K562 (cell line): Measurements from ENCODE around the gene STX3. TPM values are rescaled to one million over a fixed set of nuclear protein-coding genes. Genes with fewer than 3 reads are reported as not detected.

Experiments
- ARID3A ChIP-seq: IDR thresholded peaks from 2 replicates; pipeline ENCODE4 v1.6.1; 2012; ENCODE audit warnings: low read depth, low read length, improper control_type of control experiment, borderline replicate concordance
- ASH1L ChIP-seq: fragments of 450-650 bp; IDR thresholded peaks from 2 replicates; pipeline ENCODE4 v1.6.1; 2018; ENCODE audit warnings: borderline replicate concordance, mild to moderate bottlenecking, low read depth; ENCODE audit not compliant: partially characterized antibody
- CHD2 ChIP-seq: IDR thresholded peaks from 2 replicates; pipeline ENCODE4 v1.6.1; 2011; ENCODE audit warnings: low read depth, low read length
- ELF2 ChIP-seq: fragments of 250-450 bp; sonication (Bioruptor Pico); IDR thresholded peaks from 2 replicates; pipeline ENCODE4 v1.5.0; 2021; ENCODE audit warnings: mild to moderate bottlenecking
- GABPA ChIP-seq: fragments of 200-800 bp; sonication (Bioruptor generic); conservative IDR thresholded peaks from 2 replicates; pipeline ENCODE4 v1.6.1; 2016; ENCODE audit warnings: low read depth, missing genetic modification characterization, missing compliant biosample characterization
- HDAC1 ChIP-seq, 2 experiments: fragments of 450-650 bp; IDR thresholded peaks; 2 replicates each; pipeline ENCODE4 v1.6.1; 2016 to 2017; ENCODE audit warnings: inconsistent platforms in 1 of 2, mild to moderate bottlenecking in 1 of 2, moderate library complexity in 1 of 2
- HNRNPH1 ChIP-seq: fragments of 200-400 bp; formaldehyde crosslinking; optimal IDR thresholded peaks from 2 replicates; pipeline ENCODE3; 2017; ENCODE audit warnings: low read depth, mild to moderate bottlenecking, low read length, moderate library complexity
- MNT ChIP-seq, 2 experiments: fragments of 450-650 bp; conservative IDR thresholded peaks; 2 replicates each; pipeline ENCODE4 v1.6.1; 2017; ENCODE audit warnings: mild to moderate bottlenecking in 2 of 2, moderate library complexity in 2 of 2
- NCOA4 ChIP-seq: fragments of 450-650 bp; IDR thresholded peaks from 2 replicates; pipeline ENCODE4 v1.6.1; 2018; ENCODE audit warnings: mild to moderate bottlenecking; ENCODE audit not compliant: partially characterized antibody
- NCOA6 ChIP-seq: fragments of 450-650 bp; IDR thresholded peaks from 2 replicates; pipeline ENCODE4 v1.6.1; 2017; ENCODE audit warnings: mild to moderate bottlenecking
- PCBP2 ChIP-seq: fragments of 200-400 bp; formaldehyde crosslinking; IDR thresholded peaks from 2 replicates; pipeline ENCODE4 v1.6.1; 2018; ENCODE audit warnings: low read length, low read depth, mild to moderate bottlenecking, moderate library complexity; ENCODE audit not compliant: poor library complexity, severe bottlenecking
- PPARD ChIP-seq: fragments of 250-450 bp; sonication (Bioruptor Pico); IDR thresholded peaks from 2 replicates; pipeline ENCODE4 v1.8.0; 2022; ENCODE audit warnings: inconsistent platforms, mild to moderate bottlenecking, moderate library complexity
- PURB ChIP-seq: sonication (generic); formaldehyde crosslinking; IDR thresholded peaks from 2 replicates; pipeline ENCODE4 v1.9.0; 2021; ENCODE audit warnings: low read depth, mild to moderate bottlenecking, missing genetic modification reagents
- RFX1 ChIP-seq: fragments of 450-650 bp; IDR thresholded peaks from 2 replicates; pipeline ENCODE4 v1.6.1; 2016; ENCODE audit warnings: mild to moderate bottlenecking, moderate library complexity
- SMARCA5 ChIP-seq: fragments of 450-650 bp; IDR thresholded peaks from 2 replicates; pipeline ENCODE4 v1.6.1; 2016
- SRF ChIP-seq, 2 experiments: fragments of 250-450, 450-650 bp in 1 of 2; sonication (Bioruptor Pico) in 1 of 2; sonication (generic) in 1 of 2; formaldehyde crosslinking; IDR thresholded peaks; 2 replicates each; pipeline versions ENCODE4 v1.5.0 to v1.5.1; 2020 to 2022; ENCODE audit warnings: mild to moderate bottlenecking in 1 of 2, missing genetic modification reagents in 1 of 2
- STAG1 ChIP-seq: sonication (generic); formaldehyde crosslinking; IDR thresholded peaks from 2 replicates; pipeline ENCODE4 v1.5.0; 2020; ENCODE audit warnings: missing genetic modification reagents, borderline replicate concordance
- TAF15 ChIP-seq: fragments of 200-400 bp; formaldehyde crosslinking; IDR thresholded peaks from 2 replicates; pipeline ENCODE4 v1.6.1; 2017; ENCODE audit warnings: mild to moderate bottlenecking, low read depth, low read length, moderate library complexity
- ZNF146 ChIP-seq: IDR thresholded peaks from one replicate; pipeline ENCODE4 v1.6.1; 2018; ENCODE audit warnings: missing compliant biosample characterization; ENCODE audit not compliant: unreplicated experiment
- ZNF184 ChIP-seq: sonication (generic); formaldehyde crosslinking; IDR thresholded peaks from 2 replicates; pipeline ENCODE4 v1.5.0; 2020; ENCODE audit warnings: missing genetic modification reagents
- ZNF224 ChIP-seq: sonication (generic); formaldehyde crosslinking; IDR thresholded peaks from 2 replicates; pipeline ENCODE4 v1.8.0; 2022; ENCODE audit warnings: mild to moderate bottlenecking, missing genetic modification reagents
- ZNF398 ChIP-seq: fragments of 250-450 bp; sonication (Bioruptor Pico); IDR thresholded peaks from 2 replicates; pipeline ENCODE4 v1.8.0; 2021; ENCODE audit warnings: moderate library complexity, mild to moderate bottlenecking, inconsistent platforms
- ZNF511 ChIP-seq: sonication (generic); formaldehyde crosslinking; IDR thresholded peaks from 2 replicates; pipeline ENCODE4 v1.8.0; 2022; ENCODE audit warnings: mild to moderate bottlenecking, missing genetic modification reagents
- polyA plus RNA-seq, 8 experiments: library from polyadenylated mRNA; depleted of rRNA in 4 of 8; stranded (reverse) in 5 of 8; unstranded in 3 of 8; fragments of >200 nt; fragmentation: Nextera tagmentation in 2 of 8; fragmentation: Illumina TruSeq in 1 of 8; extraction: Ambion mirVana in 2 of 8; extraction: Trizol in 1 of 8; gene quantifications; 2 replicates each; pipeline versions ENCODE4 v1.2.1 to v1.2.3, GENCODE V29; 2011 to 2014; ENCODE audit warnings: inconsistent platforms in 1 of 8, missing spikeins in 1 of 8
- total RNA-seq, 7 experiments: library from RNA; depleted of rRNA in 6 of 7; stranded (reverse); fragments of >200 nt in 6 of 7; fragmentation: Illumina TruSeq in 2 of 7; extraction: Trizol in 2 of 7; gene quantifications; 2 replicates each; pipeline versions ENCODE4 v1.2.1 to v1.2.3, GENCODE V29; 2011 to 2021; ENCODE audit warnings: low replicate concordance in 1 of 7

The STX3 gene
- total and polyA plus RNA-seq, 9 of the 15 experiments (the other 6 are each of a cell fraction or from before 2014, with no cell fraction given) = 12.0 to 91.6 (median 48.7) TPM

GRCh38 chr11:59766542-59767224 lies 11.5 kb downstream of the STX3 start (continued):
- TF ChIP-seq ZNF398 (no peak), PPARD (CRISPR knock-in tag) (no peak), ARID3A (no peak), PURB (CRISPR knock-in tag) (no peak), ZNF146 (CRISPR knock-in tag) (no peak), ELF2 (CRISPR knock-in tag) (no peak), ASH1L (no peak), CHD2 (no peak), MNT (conservative IDR thresholded peaks at IDR 0.05) (peak in 1 of 2 experiments; percentile 68; a peak in 2 of 4 replicates), TAF15 (no peak), RFX1 (no peak), ZNF184 (CRISPR knock-in tag) (no peak), SRF (CRISPR knock-in tag; IDR thresholded peaks at IDR 0.05) (no peak), SMARCA5 (no peak), NCOA4 (no peak), HDAC1 (IDR thresholded peaks at IDR 0.05) (0 out of 4 replicates have a peak, but pooled peaks of 1 of the 2 experiments have one; percentile 27), ZNF224 (CRISPR knock-in tag) (no peak), HNRNPH1 (no peak), GABPA (tag) (no peak), PCBP2 (no peak), STAG1 (CRISPR knock-in tag) (no peak), ZNF511 (CRISPR knock-in tag) (no peak), NCOA6 (no peak)
